ENCODE data around the gene A3GALT2. TPM values are rescaled to one million over a fixed set of nuclear protein-coding genes. Genes with fewer than 3 reads are reported as not detected.

A3GALT2 gene
- polyA plus RNA-seq, 6 donors from 2014 or later, result not detected

- no peak overlapping the region for H3K4me3 Mint-ChIP-seq
- no peaks in the 10 kb centered on the region for H3K9me3 Mint-ChIP-seq
- peak overlapping the region in 2 of 6 donors; percentile 32 to 43 for H3K27ac Mint-ChIP-seq
- ATAC-seq (ENCODE audit: low read depth in 2 of 2) (no peak), DNase-seq (no peak)
- H3K27me3 Mint-ChIP-seq, result no peaks in the 10 kb centered on the region
- no peaks in the 10 kb centered on the region for H3K4me1 Mint-ChIP-seq
- H3K36me3 Mint-ChIP-seq, result peaks cover 19 to 23% of the 10 kb centered on the region in 2 donors
Measured at GRCh38 chr1:33323663-33324477, 3.0 kb upstream of the A3GALT2 start.

GRCh38 chr1:33322870-33323585 is 2.1 kb upstream of the A3GALT2 start:
- H3K4me3 Mint-ChIP-seq, result no peak overlapping the region
- H3K4me1 Mint-ChIP-seq, result no peaks in the 10 kb centered on the region
- peak overlapping the region in 2 of 6 donors; percentile 17 to 60 for H3K27ac Mint-ChIP-seq
- peaks cover 13 to 16% of the 10 kb centered on the region in 2 donors for H3K36me3 Mint-ChIP-seq
- no peaks in the 10 kb centered on the region for H3K9me3 Mint-ChIP-seq
- DNase-seq, result no peak
- ATAC-seq (ENCODE audit: low read depth in 2 of 2), result no peak
- H3K27me3 Mint-ChIP-seq, result no peaks in the 10 kb centered on the region

- peak overlapping the region in 1 of 6 donors; percentile 89 for H3K27ac Mint-ChIP-seq
- no peaks in the 10 kb centered on the region for H3K4me1 Mint-ChIP-seq
- DNase-seq, result no peak
Measured at GRCh38 chr1:33322109-33322508, 1.2 kb upstream of the A3GALT2 start.

GRCh38 chr1:33321178-33321577 is 280 bp upstream of the A3GALT2 start:
- Mint-ChIP-seq H3K27me3 (peaks cover 0 to 3% (median 0%) of the 10 kb centered on the region in 3 donors), H3K4me3 (no peak overlapping the region), H3K36me3 (peaks cover 13 to 15% of the 10 kb centered on the region in 2 donors), H3K27ac (no peak overlapping the region), H3K9me3 (no peaks in the 10 kb centered on the region), H3K4me1 (no peaks in the 10 kb centered on the region)
- no peak for DNase-seq
- no peak for ATAC-seq (ENCODE audit: low read depth in 2 of 2)

More at GRCh38 chr1:33322109-33322508, 1.2 kb upstream of the A3GALT2 start:
- no peak overlapping the region for H3K4me3 Mint-ChIP-seq
- H3K9me3 Mint-ChIP-seq, result no peaks in the 10 kb centered on the region
- H3K36me3 Mint-ChIP-seq, result peaks cover 13 to 16% of the 10 kb centered on the region in 2 donors
- H3K27me3 Mint-ChIP-seq, result no peaks in the 10 kb centered on the region
- ATAC-seq (ENCODE audit: low read depth in 2 of 2), result no peak

GRCh38 chr1:33319949-33320618 is 814 bp downstream of the A3GALT2 start:
- DNase-seq, result no peak
- ATAC-seq (ENCODE audit: low read depth in 2 of 2), result no peak
- H3K36me3 Mint-ChIP-seq, result peaks cover 4 to 5% of the 10 kb centered on the region in 2 donors
- H3K9me3 Mint-ChIP-seq, result no peaks in the 10 kb centered on the region
- no peaks in the 10 kb centered on the region for H3K4me1 Mint-ChIP-seq
- no peak overlapping the region for H3K27ac Mint-ChIP-seq
- peaks cover 0 to 10% (median 0%) of the 10 kb centered on the region in 3 donors for H3K27me3 Mint-ChIP-seq
- H3K4me3 Mint-ChIP-seq, result peak overlapping the region in 1 of 8 donors; percentile 20

GRCh38 chr1:33319186-33319948 is 1.5 kb downstream of the A3GALT2 start:
- Mint-ChIP-seq H3K9me3 (no peaks in the 10 kb centered on the region), H3K4me1 (peaks cover 0 to 3% (median 0%) of the 10 kb centered on the region in 3 donors), H3K36me3 (no peaks in the 10 kb centered on the region), H3K27ac (peak overlapping the region in 1 of 6 donors; percentile 49), H3K27me3 (peaks cover 0 to 15% (median 6%) of the 10 kb centered on the region in 3 donors), H3K4me3 (peak overlapping the region in 1 of 8 donors; percentile 20)
- ATAC-seq (ENCODE audit: low read depth in 2 of 2) (no peak), DNase-seq (no peak)

GRCh38 chr1:33317946-33318345 is 3.0 kb downstream of the A3GALT2 start:
- Mint-ChIP-seq H3K27me3 (peaks cover under 1 to 16% (median 7%) of the 10 kb centered on the region in 3 donors), H3K9me3 (no peaks in the 10 kb centered on the region), H3K4me3 (no peak overlapping the region), H3K36me3 (no peaks in the 10 kb centered on the region), H3K4me1 (peaks cover 0 to 3% (median 0%) of the 10 kb centered on the region in 3 donors), H3K27ac (no peak overlapping the region)
- ATAC-seq (ENCODE audit: low read depth in 2 of 2), result no peak
- DNase-seq, result no peak

GRCh38 chr1:33317354-33317753 is 3.5 kb downstream of the A3GALT2 start:
- ATAC-seq (ENCODE audit: low read depth in 2 of 2) (no peak), DNase-seq (no peak)
- H3K27me3 Mint-ChIP-seq, result peaks cover 4 to 17% (median 7%) of the 10 kb centered on the region in 3 donors

GRCh38 chr1:33316601-33317000 is 4.3 kb downstream of the A3GALT2 start:
- Mint-ChIP-seq H3K4me1 (peaks cover 0 to 3% (median 0%) of the 10 kb centered on the region in 3 donors), H3K4me3 (no peak overlapping the region), H3K27ac (no peak overlapping the region), H3K36me3 (no peaks in the 10 kb centered on the region), H3K27me3 (peaks cover 4 to 22% (median 14%) of the 10 kb centered on the region in 3 donors), H3K9me3 (no peaks in the 10 kb centered on the region)
- DNase-seq, result no peak
- ATAC-seq (ENCODE audit: low read depth in 2 of 2), result no peak

More at GRCh38 chr1:33317354-33317753, 3.5 kb downstream of the A3GALT2 start:
- no peak overlapping the region for H3K4me3 Mint-ChIP-seq
- no peaks in the 10 kb centered on the region for H3K36me3 Mint-ChIP-seq
- H3K27ac Mint-ChIP-seq, result no peak overlapping the region
- H3K4me1 Mint-ChIP-seq, result peaks cover 0 to 3% (median 0%) of the 10 kb centered on the region in 3 donors
- no peaks in the 10 kb centered on the region for H3K9me3 Mint-ChIP-seq

- Mint-ChIP-seq H3K36me3 (no peaks in the 10 kb centered on the region), H3K4me3 (peak overlapping the region in 1 of 8 donors; percentile 48), H3K9me3 (peaks cover 0 to 2% (median 0%) of the 10 kb centered on the region in 7 donors), H3K27ac (no peak overlapping the region), H3K27me3 (peaks cover 9 to 36% (median 21%) of the 10 kb centered on the region in 3 donors), H3K4me1 (peaks cover 0 to 3% (median 0%) of the 10 kb centered on the region in 3 donors)
- ATAC-seq (ENCODE audit: low read depth in 2 of 2) (no peak), DNase-seq (no peak)
Measured at GRCh38 chr1:33314416-33314815, 6.5 kb downstream of the A3GALT2 start.

GRCh38 chr1:33312413-33312749 is 8.5 kb downstream of the A3GALT2 start:
- Mint-ChIP-seq H3K4me3 (no peak overlapping the region), H3K9me3 (peaks cover 0 to 2% (median 0%) of the 10 kb centered on the region in 7 donors), H3K36me3 (no peaks in the 10 kb centered on the region), H3K27ac (peak overlapping the region in 1 of 6 donors; percentile 67), H3K27me3 (peaks cover 9 to 47% (median 21%) of the 10 kb centered on the region in 3 donors), H3K4me1 (peaks cover 0 to 3% (median 2%) of the 10 kb centered on the region in 3 donors)
- ATAC-seq (ENCODE audit: low read depth in 2 of 2) (no peak), DNase-seq (no peak)

GRCh38 chr1:33311706-33312412 is 9.0 kb downstream of the A3GALT2 start:
- H3K36me3 Mint-ChIP-seq, result no peaks in the 10 kb centered on the region
- H3K9me3 Mint-ChIP-seq, result peaks cover 0 to 2% (median 0%) of the 10 kb centered on the region in 7 donors
- H3K27me3 Mint-ChIP-seq, result peaks cover 9 to 47% (median 21%) of the 10 kb centered on the region in 3 donors
- H3K4me3 Mint-ChIP-seq, result no peak overlapping the region
- H3K27ac Mint-ChIP-seq, result peak overlapping the region in 1 of 6 donors; percentile 37
- H3K4me1 Mint-ChIP-seq, result peaks cover 0 to 3% (median 2%) of the 10 kb centered on the region in 3 donors
- DNase-seq, result no peak
- ATAC-seq (ENCODE audit: low read depth in 2 of 2), result no peak
